SK-N-SH treated with all-trans-retinoic acid at 6 μM for 48 hours (cell line): ENCODE data around the gene SLC17A3.

Experiments used
- ATAC-seq: fragments of 200-7000 bp; cut with Tn5 transposase; 3 replicates; pipeline ENCODE4 v1.9.1; 2020; ENCODE audit warnings: mild to moderate bottlenecking, moderate library complexity
- ARNTL ChIP-seq: fragments of 450-650 bp; formaldehyde crosslinking; IDR thresholded peaks from 2 replicates; pipeline ENCODE4 v1.5.0; 2020; ENCODE audit warnings: low read depth, mild to moderate bottlenecking, moderate library complexity, borderline replicate concordance
- BACH2 ChIP-seq: fragments of 250-450 bp; sonication (Bioruptor Pico); IDR thresholded peaks from 2 replicates; pipeline ENCODE4 v1.9.0; 2021; ENCODE audit warnings: mild to moderate bottlenecking, borderline replicate concordance
- GLIS3 ChIP-seq: fragments of 250-450 bp; sonication (Bioruptor Pico); IDR thresholded peaks from 2 replicates; pipeline ENCODE4 v1.5.0; 2020; ENCODE audit warnings: mild to moderate bottlenecking, moderate library complexity
- ISL1 ChIP-seq: fragments of 250-450 bp; sonication (Bioruptor Pico); IDR thresholded peaks from 2 replicates; pipeline ENCODE4 v2.1.2; 2022; ENCODE audit warnings: mild to moderate bottlenecking, moderate library complexity
- OSR1 ChIP-seq: fragments of 250-450 bp; sonication (Bioruptor Pico); IDR thresholded peaks from 2 replicates; pipeline ENCODE4 v1.8.0; 2022; ENCODE audit warnings: moderate library complexity, mild to moderate bottlenecking, inconsistent platforms
- PPARA ChIP-seq: fragments of 250-450 bp; sonication (Bioruptor Pico); IDR thresholded peaks from 2 replicates; pipeline ENCODE4 v1.5.0; 2020; ENCODE audit warnings: mild to moderate bottlenecking, borderline replicate concordance
- RARB ChIP-seq: fragments of 250-450 bp; sonication (Bioruptor Pico); IDR thresholded peaks from 2 replicates; pipeline ENCODE4 v1.8.0; 2021; ENCODE audit warnings: mild to moderate bottlenecking, moderate library complexity
- TCF4 ChIP-seq: fragments of 250-450 bp; sonication (Bioruptor Pico); IDR thresholded peaks from 2 replicates; pipeline ENCODE4 v1.8.0; 2021; ENCODE audit warnings: mild to moderate bottlenecking, moderate library complexity, borderline replicate concordance
- TOX ChIP-seq: fragments of 250-450 bp; sonication (Bioruptor Pico); IDR thresholded peaks from 2 replicates; pipeline ENCODE4 v1.8.0; 2021; ENCODE audit warnings: mild to moderate bottlenecking, moderate library complexity, borderline replicate concordance
- ZC3H10 ChIP-seq: fragments of 250-450 bp; sonication (Bioruptor Pico); IDR thresholded peaks from 2 replicates; pipeline ENCODE4 v1.5.1; 2021; ENCODE audit warnings: mild to moderate bottlenecking, moderate library complexity
- ZFP3 ChIP-seq: fragments of 250-450 bp; sonication (Bioruptor Pico); IDR thresholded peaks from 2 replicates; pipeline ENCODE4 v1.5.0; 2020; ENCODE audit warnings: mild to moderate bottlenecking, moderate library complexity
- ZFP30 ChIP-seq: fragments of 450-650 bp; formaldehyde crosslinking; IDR thresholded peaks from 2 replicates; pipeline ENCODE4 v1.5.0; 2022; ENCODE audit warnings: mild to moderate bottlenecking, moderate library complexity
- ZNF565 ChIP-seq: fragments of 450-650 bp; formaldehyde crosslinking; conservative IDR thresholded peaks from 2 replicates; pipeline ENCODE4 v1.5.0; 2020; ENCODE audit warnings: low read depth, mild to moderate bottlenecking, moderate library complexity
- ZNF70 ChIP-seq: fragments of 450-650 bp; formaldehyde crosslinking; IDR thresholded peaks from 2 replicates; pipeline ENCODE4 v1.5.0; 2020; ENCODE audit warnings: mild to moderate bottlenecking, moderate library complexity
- ZNF8 ChIP-seq: fragments of 450-650 bp; formaldehyde crosslinking; IDR thresholded peaks from 2 replicates; pipeline ENCODE4 v1.5.0; 2020; ENCODE audit warnings: mild to moderate bottlenecking, moderate library complexity
- TF ChIP-seq, protein P1 (sequence below): fragments of 250-450 bp; sonication (Bioruptor Pico); IDR thresholded peaks from 2 replicates; pipeline ENCODE4 v1.5.0; 2020; ENCODE audit warnings: mild to moderate bottlenecking, moderate library complexity
- TF ChIP-seq, protein P2 (sequence below): fragments of 250-450 bp; sonication (Bioruptor Pico); IDR thresholded peaks from 2 replicates; pipeline ENCODE4 v1.8.0; 2021; ENCODE audit warnings: low read depth, mild to moderate bottlenecking, moderate library complexity, borderline replicate concordance
- TF ChIP-seq, protein P3 (sequence below): fragments of 250-450 bp; sonication (Bioruptor Pico); IDR thresholded peaks from 2 replicates; pipeline ENCODE4 v1.8.0; 2020; ENCODE audit warnings: mild to moderate bottlenecking, moderate library complexity, borderline replicate concordance
- TF ChIP-seq, protein P4 (sequence below): fragments of 250-450 bp; sonication (Bioruptor Pico); IDR thresholded peaks from 2 replicates; pipeline ENCODE4 v1.5.1; 2020; ENCODE audit warnings: low read depth, mild to moderate bottlenecking, moderate library complexity
- TF ChIP-seq, protein P5 (sequence below): fragments of 250-450 bp; sonication (Bioruptor Pico); IDR thresholded peaks from 2 replicates; pipeline ENCODE4 v1.5.1; 2021; ENCODE audit warnings: mild to moderate bottlenecking, moderate library complexity

SLC17A3 gene

DNA sequence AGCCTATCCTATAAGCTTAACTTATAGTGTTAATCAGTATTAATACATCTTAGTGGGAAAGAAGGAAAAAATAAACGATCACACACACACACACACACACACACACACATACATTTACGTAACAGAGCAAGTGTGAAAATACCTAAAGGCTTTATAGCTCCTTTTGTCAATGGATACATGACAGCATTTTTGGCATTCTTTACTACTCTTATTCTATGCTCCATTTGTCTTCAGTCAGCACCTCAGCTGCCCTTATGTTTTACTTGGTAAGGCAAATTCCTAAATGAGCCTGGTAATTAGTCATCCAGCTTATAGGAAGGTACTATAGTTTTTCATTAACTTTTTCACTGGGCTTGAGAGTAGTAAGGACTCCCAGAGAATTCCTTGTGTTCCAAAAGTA is 25.1 kb upstream of the SLC17A3 start (continued):
- TF ChIP-seq, protein P1, sequence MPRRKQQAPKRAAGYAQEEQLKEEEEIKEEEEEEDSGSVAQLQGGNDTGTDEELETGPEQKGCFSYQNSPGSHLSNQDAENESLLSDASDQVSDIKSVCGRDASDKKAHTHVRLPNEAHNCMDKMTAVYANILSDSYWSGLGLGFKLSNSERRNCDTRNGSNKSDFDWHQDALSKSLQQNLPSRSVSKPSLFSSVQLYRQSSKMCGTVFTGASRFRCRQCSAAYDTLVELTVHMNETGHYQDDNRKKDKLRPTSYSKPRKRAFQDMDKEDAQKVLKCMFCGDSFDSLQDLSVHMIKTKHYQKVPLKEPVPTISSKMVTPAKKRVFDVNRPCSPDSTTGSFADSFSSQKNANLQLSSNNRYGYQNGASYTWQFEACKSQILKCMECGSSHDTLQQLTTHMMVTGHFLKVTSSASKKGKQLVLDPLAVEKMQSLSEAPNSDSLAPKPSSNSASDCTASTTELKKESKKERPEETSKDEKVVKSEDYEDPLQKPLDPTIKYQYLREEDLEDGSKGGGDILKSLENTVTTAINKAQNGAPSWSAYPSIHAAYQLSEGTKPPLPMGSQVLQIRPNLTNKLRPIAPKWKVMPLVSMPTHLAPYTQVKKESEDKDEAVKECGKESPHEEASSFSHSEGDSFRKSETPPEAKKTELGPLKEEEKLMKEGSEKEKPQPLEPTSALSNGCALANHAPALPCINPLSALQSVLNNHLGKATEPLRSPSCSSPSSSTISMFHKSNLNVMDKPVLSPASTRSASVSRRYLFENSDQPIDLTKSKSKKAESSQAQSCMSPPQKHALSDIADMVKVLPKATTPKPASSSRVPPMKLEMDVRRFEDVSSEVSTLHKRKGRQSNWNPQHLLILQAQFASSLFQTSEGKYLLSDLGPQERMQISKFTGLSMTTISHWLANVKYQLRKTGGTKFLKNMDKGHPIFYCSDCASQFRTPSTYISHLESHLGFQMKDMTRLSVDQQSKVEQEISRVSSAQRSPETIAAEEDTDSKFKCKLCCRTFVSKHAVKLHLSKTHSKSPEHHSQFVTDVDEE (CRISPR knock-in tag) = no peak
- no peak for TF ChIP-seq ARNTL (CRISPR knock-in tag)

DNA sequence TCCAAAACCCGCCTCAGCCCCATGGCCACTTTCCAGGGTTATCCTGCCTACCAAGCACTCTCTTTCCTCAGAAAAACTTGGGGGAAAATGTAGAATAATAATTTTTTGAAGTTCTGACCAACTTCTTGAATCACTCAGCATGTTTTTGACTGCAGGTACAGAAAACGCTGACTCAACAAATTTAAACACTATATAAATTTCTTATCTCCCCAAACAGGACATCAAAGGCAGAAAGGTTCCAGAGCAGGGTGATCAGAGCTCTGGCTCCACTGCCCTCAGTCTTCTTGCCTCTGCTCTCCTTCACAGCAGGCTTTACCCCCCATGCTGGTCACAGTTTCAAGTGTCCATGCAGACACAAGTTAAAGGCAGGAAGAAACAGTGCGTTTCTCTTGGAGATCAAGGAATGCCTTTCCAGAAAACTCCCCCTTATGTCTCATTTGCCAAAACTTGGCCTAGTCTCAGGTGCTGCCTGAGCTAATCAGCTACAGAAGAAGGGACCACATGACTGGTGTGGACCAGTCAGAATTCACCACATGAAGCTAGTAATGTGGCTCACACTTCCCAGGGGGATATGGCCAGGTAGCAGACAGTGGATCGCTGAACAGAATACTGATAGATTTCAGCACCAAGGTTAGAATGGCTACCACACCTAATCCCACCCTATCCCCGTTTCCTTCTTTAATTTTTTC is 24.4 kb upstream of the SLC17A3 start:
- no peak for ATAC-seq
- TF ChIP-seq ARNTL (CRISPR knock-in tag) = no peak

DNA sequence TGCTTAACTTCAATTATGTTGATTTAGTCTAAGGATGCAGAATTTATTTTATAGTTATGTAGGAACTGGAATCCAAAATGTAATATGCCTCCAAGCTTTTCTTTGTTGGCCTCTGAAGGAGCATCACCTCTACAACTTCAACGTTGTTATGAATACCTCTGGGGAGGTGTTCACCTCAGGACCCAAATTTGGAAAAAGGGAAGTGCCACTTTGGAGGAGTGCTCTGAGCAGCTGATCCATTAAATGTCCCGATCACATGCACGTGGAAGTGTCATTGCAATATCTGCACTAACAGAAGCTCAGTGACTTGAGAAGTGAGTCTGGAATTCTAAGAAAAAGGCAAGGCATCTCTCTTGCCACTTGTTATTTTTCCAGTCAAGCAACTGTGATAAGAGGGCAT is 22.2 kb upstream of the SLC17A3 start:
- no peak for ATAC-seq
- TF ChIP-seq, protein P2, sequence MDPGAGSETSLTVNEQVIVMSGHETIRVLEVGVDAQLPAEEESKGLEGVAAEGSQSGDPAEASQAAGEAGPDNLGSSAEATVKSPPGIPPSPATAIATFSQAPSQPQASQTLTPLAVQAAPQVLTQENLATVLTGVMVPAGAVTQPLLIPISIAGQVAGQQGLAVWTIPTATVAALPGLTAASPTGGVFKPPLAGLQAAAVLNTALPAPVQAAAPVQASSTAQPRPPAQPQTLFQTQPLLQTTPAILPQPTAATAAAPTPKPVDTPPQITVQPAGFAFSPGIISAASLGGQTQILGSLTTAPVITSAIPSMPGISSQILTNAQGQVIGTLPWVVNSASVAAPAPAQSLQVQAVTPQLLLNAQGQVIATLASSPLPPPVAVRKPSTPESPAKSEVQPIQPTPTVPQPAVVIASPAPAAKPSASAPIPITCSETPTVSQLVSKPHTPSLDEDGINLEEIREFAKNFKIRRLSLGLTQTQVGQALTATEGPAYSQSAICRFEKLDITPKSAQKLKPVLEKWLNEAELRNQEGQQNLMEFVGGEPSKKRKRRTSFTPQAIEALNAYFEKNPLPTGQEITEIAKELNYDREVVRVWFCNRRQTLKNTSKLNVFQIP (CRISPR knock-in tag) = no peak
- TF ChIP-seq ARNTL (CRISPR knock-in tag) = no peak
- TF ChIP-seq BACH2 (CRISPR knock-in tag) = no peak
- TF ChIP-seq TOX (CRISPR knock-in tag) = no peak
- no peak for TF ChIP-seq ZFP30 (CRISPR knock-in tag)
- TF ChIP-seq ZC3H10 (CRISPR knock-in tag) = no peak
- TF ChIP-seq, protein P3, sequence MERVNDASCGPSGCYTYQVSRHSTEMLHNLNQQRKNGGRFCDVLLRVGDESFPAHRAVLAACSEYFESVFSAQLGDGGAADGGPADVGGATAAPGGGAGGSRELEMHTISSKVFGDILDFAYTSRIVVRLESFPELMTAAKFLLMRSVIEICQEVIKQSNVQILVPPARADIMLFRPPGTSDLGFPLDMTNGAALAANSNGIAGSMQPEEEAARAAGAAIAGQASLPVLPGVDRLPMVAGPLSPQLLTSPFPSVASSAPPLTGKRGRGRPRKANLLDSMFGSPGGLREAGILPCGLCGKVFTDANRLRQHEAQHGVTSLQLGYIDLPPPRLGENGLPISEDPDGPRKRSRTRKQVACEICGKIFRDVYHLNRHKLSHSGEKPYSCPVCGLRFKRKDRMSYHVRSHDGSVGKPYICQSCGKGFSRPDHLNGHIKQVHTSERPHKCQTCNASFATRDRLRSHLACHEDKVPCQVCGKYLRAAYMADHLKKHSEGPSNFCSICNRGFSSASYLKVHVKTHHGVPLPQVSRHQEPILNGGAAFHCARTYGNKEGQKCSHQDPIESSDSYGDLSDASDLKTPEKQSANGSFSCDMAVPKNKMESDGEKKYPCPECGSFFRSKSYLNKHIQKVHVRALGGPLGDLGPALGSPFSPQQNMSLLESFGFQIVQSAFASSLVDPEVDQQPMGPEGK (CRISPR knock-in tag) = no peak
- no peak for TF ChIP-seq ZNF8 (CRISPR knock-in tag)
- TF ChIP-seq, protein P4, sequence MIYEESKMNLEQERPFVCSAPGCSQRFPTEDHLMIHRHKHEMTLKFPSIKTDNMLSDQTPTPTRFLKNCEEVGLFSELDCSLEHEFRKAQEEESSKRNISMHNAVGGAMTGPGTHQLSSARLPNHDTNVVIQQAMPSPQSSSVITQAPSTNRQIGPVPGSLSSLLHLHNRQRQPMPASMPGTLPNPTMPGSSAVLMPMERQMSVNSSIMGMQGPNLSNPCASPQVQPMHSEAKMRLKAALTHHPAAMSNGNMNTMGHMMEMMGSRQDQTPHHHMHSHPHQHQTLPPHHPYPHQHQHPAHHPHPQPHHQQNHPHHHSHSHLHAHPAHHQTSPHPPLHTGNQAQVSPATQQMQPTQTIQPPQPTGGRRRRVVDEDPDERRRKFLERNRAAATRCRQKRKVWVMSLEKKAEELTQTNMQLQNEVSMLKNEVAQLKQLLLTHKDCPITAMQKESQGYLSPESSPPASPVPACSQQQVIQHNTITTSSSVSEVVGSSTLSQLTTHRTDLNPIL (CRISPR knock-in tag) = no peak
- no peak for TF ChIP-seq PPARA (CRISPR knock-in tag)
- TF ChIP-seq ZNF70 (CRISPR knock-in tag) = no peak
- TF ChIP-seq TCF4 (CRISPR knock-in tag) = no peak
- no peak for TF ChIP-seq ISL1
- TF ChIP-seq, protein P5, sequence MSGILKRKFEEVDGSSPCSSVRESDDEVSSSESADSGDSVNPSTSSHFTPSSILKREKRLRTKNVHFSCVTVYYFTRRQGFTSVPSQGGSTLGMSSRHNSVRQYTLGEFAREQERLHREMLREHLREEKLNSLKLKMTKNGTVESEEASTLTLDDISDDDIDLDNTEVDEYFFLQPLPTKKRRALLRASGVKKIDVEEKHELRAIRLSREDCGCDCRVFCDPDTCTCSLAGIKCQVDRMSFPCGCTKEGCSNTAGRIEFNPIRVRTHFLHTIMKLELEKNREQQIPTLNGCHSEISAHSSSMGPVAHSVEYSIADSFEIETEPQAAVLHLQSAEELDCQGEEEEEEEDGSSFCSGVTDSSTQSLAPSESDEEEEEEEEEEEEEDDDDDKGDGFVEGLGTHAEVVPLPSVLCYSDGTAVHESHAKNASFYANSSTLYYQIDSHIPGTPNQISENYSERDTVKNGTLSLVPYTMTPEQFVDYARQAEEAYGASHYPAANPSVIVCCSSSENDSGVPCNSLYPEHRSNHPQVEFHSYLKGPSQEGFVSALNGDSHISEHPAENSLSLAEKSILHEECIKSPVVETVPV = no peak
- TF ChIP-seq ZNF565 (CRISPR knock-in tag) = no peak
- TF ChIP-seq RARB (CRISPR knock-in tag) = no peak
- TF ChIP-seq, protein P1 (CRISPR knock-in tag) = no peak
- TF ChIP-seq ZFP3 (CRISPR knock-in tag) = no peak
- no peak for TF ChIP-seq OSR1
- TF ChIP-seq GLIS3 = no peak
